Neural cell (in vitro differentiated cells): ENCODE data around the gene DEAF1. TPM values are rescaled to one million over a fixed set of nuclear protein-coding genes. Genes with fewer than 3 reads are reported as not detected.

Source experiments
- H2AFZ ChIP-seq: fragments of 200-600, 300-800 bp; sonication (generic), shearing (Covaris generic); 2 replicates; pipeline ENCODE4 v1.6.0; 2014; ENCODE audit warnings: low read depth, mild to moderate bottlenecking, antibody characterized with exemption, low read length, moderate library complexity
- H3F3A ChIP-seq: fragments of 200-600 bp; shearing (Covaris generic); 2 replicates; pipeline ENCODE4 v1.6.1; 2016; ENCODE audit warnings: mild to moderate bottlenecking, moderate library complexity, mixed read lengths, antibody characterized with exemption, low read length; ENCODE audit not compliant: insufficient read depth, poor library complexity, severe bottlenecking
- H3K27ac ChIP-seq: fragments of 200-600, 300-800 bp; sonication (generic), shearing (Covaris generic); 2 replicates; pipeline ENCODE4 v1.5.1; 2014; ENCODE audit warnings: mild to moderate bottlenecking, low read length, moderate library complexity
- H3K27me3 ChIP-seq: fragments of 300-800, 200-600 bp; sonication (generic), shearing (Covaris generic); 2 replicates; pipeline ENCODE4 v1.6.0; 2014; ENCODE audit warnings: mild to moderate bottlenecking, low read depth, low read length, moderate library complexity; ENCODE audit not compliant: insufficient read depth
- H3K36me3 ChIP-seq: fragments of 300-800, 200-600 bp; sonication (generic), shearing (Covaris generic); 2 replicates; pipeline ENCODE4 v1.5.1; 2014; ENCODE audit warnings: mild to moderate bottlenecking, antibody characterized with exemption, low read length, moderate library complexity; ENCODE audit not compliant: insufficient read depth
- H3K4me2 ChIP-seq: fragments of 300-800, 200-600 bp; sonication (generic), shearing (Covaris generic); 2 replicates; pipeline ENCODE4 v1.6.0; 2014; ENCODE audit warnings: mild to moderate bottlenecking, low read length
- H3K4me3 ChIP-seq: fragments of 300-800, 200-600 bp; sonication (generic), shearing (Covaris generic); 2 replicates; pipeline ENCODE4 v1.5.1; 2014; ENCODE audit warnings: mild to moderate bottlenecking, low read length, moderate library complexity
- H3K79me2 ChIP-seq: fragments of 200-600 bp; shearing (Covaris generic); replicated peaks from 2 replicates; pipeline ENCODE4 v1.6.0; 2014; ENCODE audit warnings: mild to moderate bottlenecking, low read length, moderate library complexity; ENCODE audit not compliant: insufficient read depth
- H3K9ac ChIP-seq: fragments of 300-800, 200-600 bp; sonication (generic), shearing (Covaris generic); 2 replicates; pipeline ENCODE4 v1.6.1; 2016; ENCODE audit warnings: mild to moderate bottlenecking, low read length, mixed read lengths
- H3K9me2 ChIP-seq: fragments of 200-600 bp; shearing (Covaris generic); 2 replicates; pipeline ENCODE4 v1.6.1; 2016; ENCODE audit warnings: mild to moderate bottlenecking, low read length, mixed read lengths; ENCODE audit not compliant: insufficient read depth
- H3K9me3 ChIP-seq: fragments of 200-600, 300-800 bp; sonication (generic), shearing (Covaris generic); 2 replicates; pipeline ENCODE4 v1.6.1; 2016; ENCODE audit warnings: mild to moderate bottlenecking, mixed run types, low read length, moderate library complexity, mixed read lengths
- H4K20me1 ChIP-seq: fragments of 200-600 bp; shearing (Covaris generic); 2 replicates; pipeline ENCODE4 v1.6.1; 2016; ENCODE audit warnings: mild to moderate bottlenecking, mixed run types; ENCODE audit not compliant: insufficient read depth
- EP300 ChIP-seq: fragments of 450-650 bp; conservative IDR thresholded peaks from 2 replicates; pipeline ENCODE4 v1.6.1; 2014; ENCODE audit warnings: antibody characterized with exemption, mild to moderate bottlenecking, moderate library complexity; ENCODE audit not compliant: poor library complexity, severe bottlenecking
- EZH2 ChIP-seq: fragments of 200-600, 300-800 bp; shearing (Covaris generic), sonication (generic); IDR thresholded peaks from 2 replicates; pipeline ENCODE4 v1.6.1; 2014; ENCODE audit warnings: antibody characterized with exemption, low read length, borderline replicate concordance, mild to moderate bottlenecking; ENCODE audit not compliant: insufficient read depth, poor library complexity, severe bottlenecking
- MXI1 ChIP-seq: fragments of 450-650 bp; conservative IDR thresholded peaks from 2 replicates; pipeline ENCODE4 v1.6.1; 2014; ENCODE audit warnings: antibody characterized with exemption, mild to moderate bottlenecking; ENCODE audit not compliant: poor library complexity, severe bottlenecking
- POLR2AphosphoS5 ChIP-seq: IDR thresholded peaks from 2 replicates; pipeline ENCODE4 v1.6.1; 2012
- RAD21 ChIP-seq: fragments of 450-650 bp; conservative IDR thresholded peaks from 2 replicates; pipeline ENCODE4 v1.6.1; 2014; ENCODE audit warnings: antibody characterized with exemption, mild to moderate bottlenecking, moderate library complexity
- REST ChIP-seq: IDR thresholded peaks from 2 replicates; pipeline ENCODE4 v1.6.1; 2012; ENCODE audit warnings: borderline replicate concordance
- SMC3 ChIP-seq: fragments of 450-650 bp; conservative IDR thresholded peaks from 2 replicates; pipeline ENCODE4 v1.6.1; 2014; ENCODE audit warnings: antibody characterized with exemption, mild to moderate bottlenecking, moderate library complexity; ENCODE audit not compliant: poor library complexity
- TAF1 ChIP-seq: IDR thresholded peaks from 2 replicates; pipeline ENCODE4 v1.6.1; 2012; ENCODE audit warnings: low read depth
- polyA plus RNA-seq: library from polyadenylated mRNA; depleted of rRNA; stranded (reverse); fragments of >200 nt; gene quantifications from 2 replicates; pipeline ENCODE4 v1.2.3, GENCODE V29; 2014
- TF ChIP-seq, protein P1 (sequence below): fragments of 450-650 bp; IDR thresholded peaks from 2 replicates; pipeline ENCODE4 v1.5.1; 2014; ENCODE audit warnings: antibody characterized with exemption, mild to moderate bottlenecking, moderate library complexity; ENCODE audit not compliant: poor library complexity, severe bottlenecking

DEAF1 gene
- polyA plus RNA-seq, 1 donor from 2014 or later = 87.6 TPM

DNA sequence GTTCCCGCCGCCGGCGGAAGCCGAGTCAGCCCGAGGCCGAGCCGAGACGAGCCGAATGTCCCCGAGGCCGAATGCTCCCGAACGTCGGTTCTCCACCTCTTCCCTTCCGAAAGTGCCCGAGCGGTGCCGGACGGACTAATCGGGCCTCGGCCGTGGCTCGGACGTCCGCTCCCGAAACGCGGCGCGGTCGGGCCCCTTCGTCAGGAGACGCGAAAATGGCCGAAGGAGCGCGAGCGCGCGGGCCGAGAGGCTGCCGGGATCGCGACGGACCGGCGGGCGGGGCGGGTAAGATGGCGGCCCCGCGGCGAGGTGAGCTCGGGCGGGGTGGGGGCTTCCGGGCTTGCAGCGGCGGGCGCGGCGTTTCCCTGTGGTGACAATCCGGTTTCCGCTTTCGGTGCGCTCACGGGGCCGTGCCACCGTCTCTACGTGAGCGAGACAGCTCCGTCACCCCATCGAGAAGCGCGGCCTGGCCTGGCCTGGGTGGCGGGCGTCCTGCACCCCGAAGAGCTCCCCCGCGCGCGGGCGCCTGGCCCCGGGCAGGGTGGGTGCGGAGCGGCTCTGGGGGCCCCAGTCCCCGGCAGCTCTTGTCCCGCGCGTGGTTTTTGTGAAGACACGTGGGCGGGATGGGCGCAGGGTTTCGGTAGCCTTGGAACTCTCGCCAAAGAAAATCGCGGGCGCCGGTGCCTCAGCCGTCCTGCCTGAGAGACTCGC lies 671 bp upstream of the DEAF1 start, which contains the start of gene TMEM80:
Gene TMEM80 (plus strand): TSS at position 279 of the 711 bp plus-strand sequence. CDS start 12 bp downstream, at position 291.
- Histone ChIP-seq H2AFZ (peak within 1 kb of the TSS; percentile 65), H3K9me3 (no peaks in the 10 kb centered on the region), H3K9me2 (no peaks in the 10 kb centered on the region), H3K4me2 (peak within 1 kb of the TSS; percentile 73), H4K20me1 (no peaks in the 10 kb centered on the region), H3K27me3 (no peaks in the 10 kb centered on the region), H3K27ac (peak within 1 kb of the TSS; percentile 98), H3K9ac (peak within 1 kb of the TSS; percentile 96), H3K36me3 (no peaks in the 10 kb centered on the region), H3K4me3 (peak within 1 kb of the TSS; percentile 85), H3K79me2 (peaks cover 23% of the 10 kb centered on the region), H3F3A (no peaks in the 10 kb centered on the region)
- TF ChIP-seq SMC3 (peak; percentile 44), POLR2AphosphoS5 (peak; percentile 81), REST (peak; percentile 30), EZH2 (no peak), TAF1 (peak; percentile 22), RAD21 (no peak), EP300 (peak; percentile 45), MXI1 (peak; percentile 97)
- TF ChIP-seq, protein P1, sequence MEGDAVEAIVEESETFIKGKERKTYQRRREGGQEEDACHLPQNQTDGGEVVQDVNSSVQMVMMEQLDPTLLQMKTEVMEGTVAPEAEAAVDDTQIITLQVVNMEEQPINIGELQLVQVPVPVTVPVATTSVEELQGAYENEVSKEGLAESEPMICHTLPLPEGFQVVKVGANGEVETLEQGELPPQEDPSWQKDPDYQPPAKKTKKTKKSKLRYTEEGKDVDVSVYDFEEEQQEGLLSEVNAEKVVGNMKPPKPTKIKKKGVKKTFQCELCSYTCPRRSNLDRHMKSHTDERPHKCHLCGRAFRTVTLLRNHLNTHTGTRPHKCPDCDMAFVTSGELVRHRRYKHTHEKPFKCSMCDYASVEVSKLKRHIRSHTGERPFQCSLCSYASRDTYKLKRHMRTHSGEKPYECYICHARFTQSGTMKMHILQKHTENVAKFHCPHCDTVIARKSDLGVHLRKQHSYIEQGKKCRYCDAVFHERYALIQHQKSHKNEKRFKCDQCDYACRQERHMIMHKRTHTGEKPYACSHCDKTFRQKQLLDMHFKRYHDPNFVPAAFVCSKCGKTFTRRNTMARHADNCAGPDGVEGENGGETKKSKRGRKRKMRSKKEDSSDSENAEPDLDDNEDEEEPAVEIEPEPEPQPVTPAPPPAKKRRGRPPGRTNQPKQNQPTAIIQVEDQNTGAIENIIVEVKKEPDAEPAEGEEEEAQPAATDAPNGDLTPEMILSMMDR = no peak

DNA sequence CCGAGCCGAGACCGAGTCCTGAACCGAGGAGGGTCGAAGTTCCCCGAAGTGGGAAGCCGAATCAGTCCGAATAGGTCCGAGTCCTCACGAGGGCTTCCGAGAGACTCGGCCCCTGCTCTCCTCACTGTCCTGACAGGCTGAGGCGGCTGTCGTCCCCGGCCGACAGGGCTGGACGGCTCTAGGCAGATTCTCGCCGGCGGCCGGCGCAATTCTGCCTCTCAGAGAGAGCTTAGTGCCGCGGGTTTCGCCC lies 191 bp upstream of the DEAF1 start:
- Histone ChIP-seq H3K9me3 (no peaks in the 10 kb centered on the region), H4K20me1 (no peaks in the 10 kb centered on the region), H3K27me3 (no peaks in the 10 kb centered on the region), H3K4me2 (no peak overlapping the region), H2AFZ (peak overlapping the region; percentile 59), H3F3A (no peaks in the 10 kb centered on the region), H3K36me3 (no peaks in the 10 kb centered on the region), H3K9ac (peak overlapping the region; percentile 96), H3K27ac (peak overlapping the region; percentile 98), H3K9me2 (no peaks in the 10 kb centered on the region), H3K79me2 (peaks cover 23% of the 10 kb centered on the region), H3K4me3 (peak overlapping the region; percentile 85)
- TF ChIP-seq EP300 (no peak), REST (no peak), POLR2AphosphoS5 (no peak)
